Measurements from ENCODE around the gene CDS2.

CDS2 gene

GRCh38 chr20:5182615-5183254 is 55.9 kb downstream of the CDS2 start:
- DNase-seq = no peak

DNA sequence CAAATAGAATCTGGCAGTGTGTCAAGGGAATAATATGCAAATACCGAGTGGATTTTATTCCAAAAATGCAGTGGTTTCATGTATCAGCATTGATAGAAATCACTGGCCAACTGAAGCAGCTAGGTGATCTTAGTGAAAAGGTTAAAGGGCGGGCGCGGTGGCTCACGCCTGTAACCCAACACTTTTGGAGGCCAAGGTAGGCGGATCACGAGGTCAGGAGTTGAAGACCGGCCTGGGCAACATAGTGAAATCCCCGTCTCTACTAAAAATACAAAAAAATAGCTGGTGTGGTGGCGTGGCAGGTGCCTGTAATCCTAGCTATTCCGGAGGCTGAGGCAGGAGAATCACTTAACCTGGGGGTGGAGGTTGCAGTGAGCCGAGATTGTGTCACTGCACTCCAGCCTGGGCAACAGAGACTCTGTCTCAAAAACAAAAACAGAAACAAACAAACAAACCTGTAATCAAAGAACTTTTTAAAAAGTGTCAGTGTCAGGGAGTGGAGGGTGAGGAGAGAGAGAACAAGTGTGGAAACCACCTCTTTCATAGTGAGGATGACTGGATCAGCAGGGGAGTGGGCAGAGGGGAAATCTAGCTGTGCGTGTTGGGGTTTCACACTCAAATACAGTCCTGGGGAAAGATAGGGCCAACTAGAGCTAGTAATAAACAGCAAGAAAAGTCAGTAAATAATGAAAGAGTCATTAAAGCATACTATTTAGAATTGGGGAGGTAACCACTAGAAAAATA is 57.1 kb downstream of the CDS2 start:
- no peak for DNase-seq

DNA sequence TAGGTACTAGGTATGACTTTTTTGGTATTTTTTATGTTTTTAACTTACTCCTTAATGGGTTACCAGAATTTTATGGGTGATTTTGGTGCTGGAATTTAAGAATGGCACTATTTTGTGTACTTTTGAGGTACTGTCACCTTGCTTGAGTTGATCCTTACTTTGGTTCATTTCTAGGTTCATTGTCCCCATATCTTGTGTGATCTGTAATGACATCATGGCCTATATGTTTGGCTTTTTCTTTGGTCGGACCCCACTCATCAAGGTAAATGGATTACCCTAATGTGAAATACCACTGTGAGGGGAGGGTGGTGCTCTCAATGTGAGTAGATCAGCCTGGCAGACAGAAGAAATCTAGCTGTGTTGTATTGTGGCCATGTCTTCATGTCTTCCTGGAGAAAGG is 57.9 kb downstream of the CDS2 start:
- DNase-seq = no peak

- DNase-seq = no peak
Observed at GRCh38 chr20:5187122-5187521, 60.3 kb downstream of the CDS2 start.

DNA sequence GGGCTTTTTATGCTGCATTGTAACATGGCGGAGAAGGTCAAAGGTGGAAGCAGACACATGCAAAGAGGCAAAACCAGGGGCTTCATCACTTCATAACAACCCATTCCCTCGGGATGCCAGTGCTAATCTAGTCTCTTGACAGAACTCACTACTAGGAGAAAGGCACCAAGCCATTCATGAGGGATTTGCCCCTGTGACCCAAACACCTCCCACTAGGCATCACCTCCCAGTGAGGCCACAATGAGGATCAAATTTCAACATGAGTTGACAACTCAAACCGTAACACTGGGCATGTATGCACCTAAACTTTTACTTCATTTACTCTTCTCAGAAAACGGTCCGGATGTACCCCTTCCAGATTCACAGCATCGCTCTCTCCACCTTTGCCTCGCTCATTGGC is 61.9 kb downstream of the CDS2 start:
- no peak for DNase-seq

GRCh38 chr20:5189917-5190316 is 63.1 kb downstream of the CDS2 start:
- no peak for DNase-seq

- DNase-seq = no peak
Observed at GRCh38 chr20:5190444-5190843, 63.6 kb downstream of the CDS2 start.

- peak; percentile 62 for DNase-seq
Observed at GRCh38 chr20:5191829-5192569, 65.2 kb downstream of the CDS2 start.

DNA sequence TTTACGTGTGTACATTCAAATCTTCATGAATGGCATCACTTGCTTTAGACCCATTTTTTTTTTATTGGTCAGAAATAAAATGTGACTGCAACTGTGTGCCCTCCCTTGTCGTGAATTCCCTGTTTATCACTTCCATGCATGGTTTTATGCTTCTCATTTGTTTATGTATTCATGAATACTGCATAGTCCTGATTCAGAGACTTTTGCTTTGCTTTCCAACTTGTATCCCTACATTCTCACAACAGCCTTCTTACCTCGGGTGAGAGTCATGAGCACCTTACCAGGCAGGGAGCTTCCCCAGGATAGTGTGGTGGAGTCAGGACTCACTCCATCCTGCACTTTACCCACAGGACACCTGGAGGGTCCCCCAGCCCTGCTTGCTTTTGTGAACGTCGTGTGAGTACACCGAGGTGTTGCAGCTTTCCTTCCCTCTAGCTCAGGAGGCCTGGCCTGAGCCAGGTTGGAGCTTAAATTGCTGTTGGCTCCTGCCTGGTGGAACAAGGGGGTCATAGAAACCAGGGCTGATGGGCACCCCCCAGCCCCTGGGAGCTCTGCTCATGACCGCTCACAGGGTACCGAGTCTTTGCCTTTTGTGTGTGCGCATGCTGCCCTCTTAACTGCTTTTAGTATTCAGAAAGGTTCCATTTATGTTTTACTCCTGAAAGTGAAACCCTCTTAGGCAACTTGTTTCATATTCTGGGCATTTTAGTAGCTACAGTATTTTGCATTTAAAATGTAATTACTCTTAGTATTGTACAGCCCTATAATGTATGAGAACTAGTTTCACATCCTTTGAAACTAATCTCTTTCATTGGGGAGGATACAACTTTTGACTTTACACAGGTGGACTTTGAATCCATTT is 66.0 kb downstream of the CDS2 start:
- no peak for DNase-seq

DNA sequence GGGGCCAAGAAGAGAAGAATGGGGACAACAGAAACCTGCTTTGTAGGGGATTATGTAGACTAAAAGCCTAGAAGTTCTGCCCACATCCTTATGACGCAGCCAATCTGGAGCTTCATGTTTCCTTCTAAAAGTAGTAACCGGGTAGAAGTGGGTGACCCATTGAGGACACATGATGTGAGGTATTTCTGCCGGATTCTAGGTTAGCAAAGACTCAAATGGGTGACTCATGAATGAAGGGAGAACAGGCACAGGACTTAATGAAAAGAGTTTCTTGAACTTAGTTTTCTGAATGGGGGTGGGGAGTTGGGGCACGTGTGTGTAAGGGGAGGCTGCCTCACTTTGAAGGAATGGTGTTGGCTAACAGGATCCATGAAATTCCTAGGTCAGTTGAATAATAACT is 68.8 kb downstream of the CDS2 start:
- no peak for DNase-seq

DNA sequence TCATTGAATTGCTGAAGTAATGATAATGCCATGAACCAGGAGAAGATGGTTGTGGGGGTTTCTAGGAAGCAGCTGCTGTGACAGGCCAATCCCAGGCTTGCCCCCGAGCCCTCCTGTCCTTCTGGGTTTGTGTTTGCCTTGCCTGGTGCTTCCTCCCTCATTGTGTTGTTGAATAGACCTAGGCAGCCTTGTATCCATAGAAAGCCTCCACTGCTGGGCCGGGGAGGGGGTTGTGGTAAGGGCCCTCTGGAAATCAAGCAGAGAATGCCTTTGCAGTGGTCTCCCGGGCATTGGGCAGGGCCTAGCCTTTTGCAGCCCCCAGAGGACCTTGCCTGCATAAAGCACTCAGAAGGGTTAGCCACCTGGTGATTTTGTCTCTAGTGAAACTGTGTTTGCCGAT is 69.3 kb downstream of the CDS2 start:
- DNase-seq = no peak

DNA sequence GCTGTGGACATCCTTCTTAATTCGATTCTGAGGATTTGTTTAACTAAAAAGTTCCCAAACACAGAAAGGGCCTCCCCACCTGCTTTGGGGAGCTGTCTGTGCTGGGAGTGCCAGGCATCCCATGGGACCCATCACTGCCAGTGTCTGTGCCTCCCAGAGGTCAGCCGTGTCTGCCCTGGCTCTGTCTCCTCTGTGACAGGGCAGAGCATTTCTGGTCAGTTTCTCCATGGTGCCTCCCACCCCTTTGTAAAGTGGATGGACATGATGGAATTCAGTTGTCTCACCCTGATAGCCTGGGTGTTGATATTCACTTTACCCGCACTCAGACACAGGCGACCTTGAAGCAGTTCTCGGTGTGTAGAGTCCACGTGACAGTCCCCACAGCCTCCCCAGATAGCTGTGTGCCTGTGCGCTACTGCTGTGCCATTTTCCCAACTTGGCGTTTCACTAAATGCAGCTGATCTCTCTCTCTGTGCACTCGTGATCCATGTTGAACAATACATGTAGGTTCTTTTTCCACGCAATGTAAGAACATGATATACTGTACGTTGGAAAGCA is 70.5 kb downstream of the CDS2 start:
- DNase-seq = no peak

GRCh38 chr20:5197847-5198650 is 71.2 kb downstream of the CDS2 start:
- no peak for DNase-seq

DNA sequence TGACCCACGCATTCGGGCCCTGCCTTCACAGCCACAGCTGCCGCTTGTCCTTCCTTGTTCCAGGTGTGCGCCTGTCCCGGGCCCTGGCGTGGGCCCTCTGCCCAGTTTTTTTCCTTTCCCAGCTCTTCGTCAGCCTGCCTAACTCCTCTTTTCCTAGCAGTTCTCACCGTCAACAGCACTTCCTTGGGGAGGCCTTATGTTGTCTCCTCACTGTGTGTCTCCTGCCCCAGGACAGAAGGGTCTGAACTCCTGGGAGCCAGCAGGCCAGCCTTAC is 71.8 kb downstream of the CDS2 start:
- no peak for DNase-seq

GRCh38 chr20:5203380-5203779 is 76.6 kb downstream of the CDS2 start:
- no peak for DNase-seq

GRCh38 chr20:5205348-5206210 is 78.8 kb downstream of the CDS2 start:
- peak; percentile 68 for DNase-seq

GRCh38 chr20:5207138-5207537 is 80.3 kb downstream of the CDS2 start:
- DNase-seq = no peak

DNA sequence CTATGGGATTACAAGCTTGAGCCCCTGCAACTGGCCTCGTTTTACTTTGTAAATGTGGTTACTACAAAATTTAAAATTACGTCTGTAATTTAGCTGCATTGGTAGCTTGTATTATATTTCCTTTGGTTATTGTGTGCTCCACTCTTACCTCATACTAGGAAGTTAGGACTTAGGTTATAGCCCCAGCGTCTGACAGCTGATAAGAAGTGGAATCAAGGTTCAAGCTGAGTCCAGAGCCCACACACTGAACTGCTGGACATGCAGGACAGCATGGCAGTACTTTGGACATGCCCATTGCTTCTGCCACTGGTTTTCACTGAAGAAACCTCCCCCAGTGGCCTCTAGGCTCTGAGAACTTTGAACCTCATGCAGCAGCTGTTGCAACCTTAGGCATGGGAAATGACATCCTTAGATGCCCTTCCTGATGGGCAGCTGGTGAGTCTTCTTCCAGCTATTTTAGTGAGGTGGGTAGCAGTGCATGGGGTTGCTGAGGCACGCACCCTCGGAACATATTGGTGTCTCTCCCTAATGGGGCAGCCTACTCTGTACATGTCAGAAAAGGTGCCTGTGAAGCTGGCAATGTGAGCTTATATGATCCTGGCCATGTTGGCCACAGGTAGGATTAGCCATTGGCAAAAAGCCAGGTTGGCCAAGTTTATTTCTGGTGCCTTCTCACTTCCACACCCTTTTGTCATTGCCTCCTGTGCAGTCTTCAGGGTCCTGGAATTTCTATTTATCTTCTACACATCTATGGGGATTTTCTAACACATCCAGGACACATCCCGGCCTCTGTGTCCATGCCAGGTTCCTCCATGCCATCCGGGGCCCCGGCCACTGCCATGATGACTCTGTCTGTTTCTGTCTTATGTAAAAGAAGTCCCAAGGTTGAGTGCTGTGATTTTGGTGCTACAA is 85.3 kb downstream of the CDS2 start:
- no peak for DNase-seq

DNA sequence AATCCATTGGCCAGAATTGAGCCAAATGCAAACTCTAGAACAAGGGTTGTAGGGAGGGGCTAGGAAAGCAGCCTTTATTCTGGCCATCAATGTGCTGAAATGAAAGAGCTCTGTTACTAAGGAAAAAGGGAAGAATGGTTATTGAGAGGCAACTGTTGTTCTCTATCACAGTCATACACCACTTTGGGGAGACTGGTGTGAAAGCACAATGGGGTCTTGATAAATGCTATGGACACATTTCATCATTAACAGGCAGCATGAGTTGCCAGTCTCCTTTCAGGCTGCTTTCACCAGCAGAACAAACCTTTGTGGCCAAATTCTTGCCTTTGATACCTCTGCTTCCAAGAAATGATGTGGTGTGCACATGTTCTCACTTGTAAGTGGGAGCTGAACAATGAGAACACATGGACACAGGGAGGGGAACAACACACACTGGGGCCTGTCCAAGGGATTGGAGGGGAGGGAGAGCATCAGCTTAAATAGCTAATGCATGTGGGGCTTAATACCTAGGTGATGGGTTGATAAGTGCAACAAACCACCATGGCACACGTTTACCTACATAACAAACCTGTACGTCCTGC is 86.2 kb downstream of the CDS2 start:
- DNase-seq = no peak

GRCh38 chr20:5214826-5215225 is 88.0 kb downstream of the CDS2 start:
- no peak for DNase-seq
